ENCODE measurements around the gene TSPAN15.

TSPAN15 gene

GRCh38 chr10:69469976-69470375 is 18.7 kb downstream of the TSPAN15 start:
- H3K27ac ChIP-seq = no peak overlapping the region
- no peak for TF ChIP-seq CTCF (conservative IDR thresholded peaks at IDR 0.05)

GRCh38 chr10:69470463-69471384 is 19.5 kb downstream of the TSPAN15 start:
- TF ChIP-seq CTCF (conservative IDR thresholded peaks at IDR 0.05) = no peak
- no peak overlapping the region for H3K27ac ChIP-seq

GRCh38 chr10:69472142-69472541 is 20.9 kb downstream of the TSPAN15 start:
- no peak for TF ChIP-seq CTCF (conservative IDR thresholded peaks at IDR 0.05)
- no peak overlapping the region for H3K27ac ChIP-seq

GRCh38 chr10:69472544-69472943 is 21.3 kb downstream of the TSPAN15 start:
- no peak overlapping the region for H3K27ac ChIP-seq

GRCh38 chr10:69473304-69473990 is 22.2 kb downstream of the TSPAN15 start:
- TF ChIP-seq CTCF (conservative IDR thresholded peaks at IDR 0.05) = no peak
- H3K27ac ChIP-seq = no peak overlapping the region

More at GRCh38 chr10:69472544-69472943, 21.3 kb downstream of the TSPAN15 start:
- TF ChIP-seq CTCF (conservative IDR thresholded peaks at IDR 0.05) = no peak

GRCh38 chr10:69474742-69475432 is 23.6 kb downstream of the TSPAN15 start:
- H3K27ac ChIP-seq = no peak overlapping the region
- TF ChIP-seq CTCF (conservative IDR thresholded peaks at IDR 0.05) = no peak

- no peak overlapping the region for H3K27ac ChIP-seq
- no peak for TF ChIP-seq CTCF (conservative IDR thresholded peaks at IDR 0.05)
Measured at GRCh38 chr10:69475433-69475830, 24.2 kb downstream of the TSPAN15 start.

Data from VCaP (cell line).